ENCODE results near the gene ADCY10. TPM values are rescaled to one million over a fixed set of nuclear protein-coding genes. Genes with fewer than 3 reads are reported as not detected.

ADCY10 gene
- total and polyA plus RNA-seq, 9 of the 15 experiments (the other 6 are each of a cell fraction or from before 2014, with no cell fraction given) = 0.08 to 0.86 (median 0.22) TPM

GRCh38 chr1:167766538-167766937, 147.4 kb downstream of the ADCY10 start (continued):
- TF ChIP-seq CHD7 (IDR thresholded peaks at IDR 0.05; ENCODE audit: low read depth, low read length) = no peak
